Measurements from ENCODE around the gene ALS2CL. TPM values are rescaled to one million over a fixed set of nuclear protein-coding genes. Genes with fewer than 3 reads are reported as not detected.

Gene ALS2CL
- total and polyA plus RNA-seq, 10 of the 15 experiments (the other 5 are each of a cell fraction or from before 2014, with no cell fraction given), result 0.01 to 0.05 TPM; not detected in 8

DNA sequence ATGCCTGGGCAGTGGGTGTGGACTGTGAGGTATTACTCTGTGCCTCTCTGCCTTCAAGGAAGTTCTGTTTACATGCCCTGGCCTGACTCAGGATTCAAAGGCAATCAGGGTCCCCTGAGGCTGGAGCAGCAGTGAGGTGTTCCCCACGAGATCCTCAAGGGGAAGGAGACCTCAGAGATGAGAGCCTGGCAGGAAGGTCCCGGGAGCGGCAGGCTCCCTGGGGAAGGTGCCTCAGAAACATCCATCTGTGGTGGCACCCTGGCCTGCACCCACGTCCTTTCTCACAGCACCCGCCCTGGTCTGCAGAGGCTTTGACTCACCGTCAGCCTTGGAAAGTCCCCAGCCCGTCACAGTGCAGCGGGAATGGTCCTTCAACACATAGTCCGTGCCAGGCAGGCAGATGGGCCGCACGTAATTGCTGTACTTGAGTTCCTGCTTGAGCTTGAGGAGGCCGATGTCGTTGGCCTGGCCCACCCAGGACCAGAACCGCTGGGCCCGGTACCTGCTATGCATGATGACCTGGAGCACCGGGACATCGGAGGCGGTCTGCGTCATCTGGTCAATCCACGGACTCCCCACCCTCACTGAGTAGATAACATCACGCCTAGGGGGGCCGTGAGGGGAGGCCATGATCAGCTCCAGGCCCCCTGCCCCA is 20.5 kb upstream of the ALS2CL start (continued):
- TF ChIP-seq, protein P1, sequence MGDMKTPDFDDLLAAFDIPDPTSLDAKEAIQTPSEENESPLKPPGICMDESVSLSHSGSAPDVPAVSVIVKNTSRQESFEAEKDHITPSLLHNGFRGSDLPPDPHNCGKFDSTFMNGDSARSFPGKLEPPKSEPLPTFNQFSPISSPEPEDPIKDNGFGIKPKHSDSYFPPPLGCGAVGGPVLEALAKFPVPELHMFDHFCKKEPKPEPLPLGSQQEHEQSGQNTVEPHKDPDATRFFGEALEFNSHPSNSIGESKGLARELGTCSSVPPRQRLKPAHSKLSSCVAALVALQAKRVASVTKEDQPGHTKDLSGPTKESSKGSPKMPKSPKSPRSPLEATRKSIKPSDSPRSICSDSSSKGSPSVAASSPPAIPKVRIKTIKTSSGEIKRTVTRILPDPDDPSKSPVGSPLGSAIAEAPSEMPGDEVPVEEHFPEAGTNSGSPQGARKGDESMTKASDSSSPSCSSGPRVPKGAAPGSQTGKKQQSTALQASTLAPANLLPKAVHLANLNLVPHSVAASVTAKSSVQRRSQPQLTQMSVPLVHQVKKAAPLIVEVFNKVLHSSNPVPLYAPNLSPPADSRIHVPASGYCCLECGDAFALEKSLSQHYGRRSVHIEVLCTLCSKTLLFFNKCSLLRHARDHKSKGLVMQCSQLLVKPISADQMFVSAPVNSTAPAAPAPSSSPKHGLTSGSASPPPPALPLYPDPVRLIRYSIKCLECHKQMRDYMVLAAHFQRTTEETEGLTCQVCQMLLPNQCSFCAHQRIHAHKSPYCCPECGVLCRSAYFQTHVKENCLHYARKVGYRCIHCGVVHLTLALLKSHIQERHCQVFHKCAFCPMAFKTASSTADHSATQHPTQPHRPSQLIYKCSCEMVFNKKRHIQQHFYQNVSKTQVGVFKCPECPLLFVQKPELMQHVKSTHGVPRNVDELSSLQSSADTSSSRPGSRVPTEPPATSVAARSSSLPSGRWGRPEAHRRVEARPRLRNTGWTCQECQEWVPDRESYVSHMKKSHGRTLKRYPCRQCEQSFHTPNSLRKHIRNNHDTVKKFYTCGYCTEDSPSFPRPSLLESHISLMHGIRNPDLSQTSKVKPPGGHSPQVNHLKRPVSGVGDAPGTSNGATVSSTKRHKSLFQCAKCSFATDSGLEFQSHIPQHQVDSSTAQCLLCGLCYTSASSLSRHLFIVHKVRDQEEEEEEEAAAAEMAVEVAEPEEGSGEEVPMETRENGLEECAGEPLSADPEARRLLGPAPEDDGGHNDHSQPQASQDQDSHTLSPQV (IDR thresholded peaks at IDR 0.05), result 0 out of 2 replicates have a peak, but pooled peaks have one; percentile 23
- TF ChIP-seq GATAD2B (conservative IDR thresholded peaks at IDR 0.05; ENCODE audit: low read depth), result peak; percentile 84
- no peak for TF ChIP-seq STAT1 (conservative IDR thresholded peaks at IDR 0.05)
- TF ChIP-seq SREBF2 (IDR thresholded peaks at IDR 0.05; ENCODE audit: low read length), result no peak
- peak; percentile 38; the same call in 1 of the 2 replicates for TF ChIP-seq POLR2A (IDR thresholded peaks at IDR 0.05; ENCODE audit: low read depth, low read length)
- peak; percentile 5 to 50; a peak in 1 of 4 replicates for TF ChIP-seq BHLHE40 (IDR thresholded peaks at IDR 0.05; ENCODE audit: borderline replicate concordance in 1 of 2, low read depth in 2 of 2, low read length in 1 of 2)
- peak; percentile 35 for TF ChIP-seq SP1 (IDR thresholded peaks at IDR 0.05; ENCODE audit: low read depth, low read length)
- no peak for TF ChIP-seq YBX1 (IDR thresholded peaks at IDR 0.05)
